Activated CD4-positive, CD25-positive, alpha-beta regulatory T cell treated with anti-CD3 and anti-CD28 coated beads, Interleukin-2, amount 50 U/mL, for 72 hours (primary cell): Measurements from ENCODE around the gene NME3.

Source experiments
- DNase-seq: peaks from one replicate; pipeline ENCODE4 v3.0.0; 2021

NME3 gene

GRCh38 chr16:1721372-1721771 lies 50.0 kb downstream of the NME3 start:
- DNase-seq, result no peak
